Stomach (tissue), 9 donors: ENCODE data around the gene PLCL2. TPM values are rescaled to one million over a fixed set of nuclear protein-coding genes. Genes with fewer than 3 reads are reported as not detected.

ENCODE experiments used
- DNase-seq, 2 donors: peaks; one replicate each; pipeline versions ENCODE4 v3.0.0 to v3.0.0-alpha.2; 2013 to 2019
- H3K27ac ChIP-seq, 5 donors: fragments of 200-600 bp in 4 of 5; sonication (generic) in 4 of 5; one replicate each; pipeline ENCODE4 v1.5.1; 2013 to 2019; ENCODE audit warnings: mild to moderate bottlenecking in 1 of 5, moderate library complexity in 1 of 5
- H3K27me3 ChIP-seq, 3 donors: fragments of 200-600 bp; sonication (generic); one replicate each; pipeline ENCODE4 v1.5.1; 2017 to 2019; ENCODE audit warnings: mixed run types in 1 of 3
- H3K36me3 ChIP-seq, 4 donors: fragments of 200-600 bp; sonication (generic); 1 replicate in 3 of 4; 2 replicates in 1 of 4; pipeline ENCODE4 v1.5.1; 2016 to 2019
- H3K4me1 ChIP-seq, 4 donors: fragments of 200-600 bp; sonication (generic); one replicate each; pipeline ENCODE4 v1.5.1; 2016 to 2019
- H3K4me3 ChIP-seq, 4 donors: fragments of 200-600 bp; sonication (generic) in 3 of 4; one replicate each; pipeline ENCODE4 v1.5.1; 2016 to 2019; ENCODE audit warnings: mild to moderate bottlenecking in 1 of 4
- H3K9me3 ChIP-seq, 4 donors: fragments of 200-600 bp; sonication (generic); one replicate each; pipeline ENCODE4 v1.5.1; 2016 to 2019
- CTCF ChIP-seq, 7 experiments: fragments of 450-650 bp in 4 of 7; fragments of 200-600 bp in 3 of 7; sonication (generic) in 3 of 7; IDR thresholded peaks; one replicate each; pipeline ENCODE4 v1.5.1; 2016 to 2019; ENCODE audit warnings: antibody characterized with exemption in 7 of 7, control low read depth in 2 of 7, mild to moderate bottlenecking in 1 of 7
- EP300 ChIP-seq: sonication (generic); formaldehyde crosslinking; IDR thresholded peaks from one replicate; pipeline ENCODE4 v1.6.1; 2017; ENCODE audit warnings: antibody characterized with exemption
- POLR2A ChIP-seq, 4 donors: fragments of 450-650 bp; IDR thresholded peaks; one replicate each; pipeline ENCODE4 v1.6.1; 2016; ENCODE audit warnings: antibody characterized with exemption in 4 of 4, control low read depth in 2 of 4, mild to moderate bottlenecking in 1 of 4, moderate library complexity in 1 of 4
- POLR2AphosphoS5 ChIP-seq, 3 donors: sonication (generic); formaldehyde crosslinking; IDR thresholded peaks; one replicate each; pipeline ENCODE4 v1.6.1; 2016; ENCODE audit warnings: antibody characterized with exemption in 3 of 3
- WGBS, 5 donors: extraction: QIAGEN DNeasy Blood & Tissue Kit in 3 of 5; methylation state at CpG; one replicate each; pipeline versions ENCODE4 v1.1.5 to v1.1.7; 2013 to 2018; 5-methylcytosine and 5-hydroxymethylcytosine counted together
- intact Hi-C: fragments of 100-400 bp; cut with DNase I; formaldehyde crosslinking; loops from one replicate; pipeline ENCODE4 v1.15.1; 2023; ENCODE audit warnings: low total_unique reads
- polyA plus RNA-seq, 3 donors: library from polyadenylated mRNA; stranded (reverse); fragments of 200-250 nt; gene quantifications; one replicate each; pipeline ENCODE4 v1.2.3, GENCODE V29; 2013
- total RNA-seq, 5 donors: library from RNA; depleted of rRNA; stranded (reverse); fragments of >200 nt; gene quantifications; one replicate each; pipeline versions ENCODE4 v1.1.0 to v1.2.3, GENCODE V29; 2014 to 2016
- donor health status: healthy with polysubstance abuse.
- donor health status: Bipolar disorder and iron deficiency.
- donor health status: healthy.

The PLCL2 gene
- total and polyA plus RNA-seq, 8 donors: 1.0 to 34.9 (median 5.7) TPM

- no peaks in the 10 kb centered on the region for H3K9me3 ChIP-seq
- WGBS, 5 donors: 87 to 98% (median 94%) methylated on average over 2 of the region's 2 CpGs
- TF ChIP-seq EP300 (no peak), POLR2A (IDR thresholded peaks at IDR 0.05) (no peak), CTCF (IDR thresholded peaks at IDR 0.05) (no peak), POLR2AphosphoS5 (IDR thresholded peaks at IDR 0.05) (no peak)
- no peak for DNase-seq
- no peak overlapping the region for H3K4me3 ChIP-seq
- intact Hi-C loops: no loop called here
- no peaks in the 10 kb centered on the region for H3K36me3 ChIP-seq
- H3K27me3 ChIP-seq: no peaks in the 10 kb centered on the region
- no peak overlapping the region for H3K27ac ChIP-seq
- peaks cover 0 to 13% (median 10%) of the 10 kb centered on the region in 4 donors for H3K4me1 ChIP-seq
These were observed 38.4 kb downstream of the PLCL2 start for GRCh38 chr3:16923112-16923511.

- Histone ChIP-seq H3K9me3 (no peaks in the 10 kb centered on the region), H3K4me3 (no peak overlapping the region), H3K27me3 (no peaks in the 10 kb centered on the region), H3K27ac (no peak overlapping the region), H3K36me3 (no peaks in the 10 kb centered on the region), H3K4me1 (peaks cover 0 to 15% (median 8%) of the 10 kb centered on the region in 4 donors)
- TF ChIP-seq POLR2A (IDR thresholded peaks at IDR 0.05) (no peak), POLR2AphosphoS5 (IDR thresholded peaks at IDR 0.05) (no peak), CTCF (IDR thresholded peaks at IDR 0.05) (no peak), EP300 (no peak)
- 86 to 94% (median 90%) methylated on average over 1 of the region's 1 CpG for WGBS, 5 donors
- intact Hi-C loops: no loop called here
- DNase-seq: no peak
These were observed 42.7 kb downstream of the PLCL2 start for GRCh38 chr3:16927485-16927884.

- intact Hi-C loops: no loop called here
- no peak for DNase-seq
- no peak overlapping the region for H3K27ac ChIP-seq
- H3K9me3 ChIP-seq: no peaks in the 10 kb centered on the region
- peaks cover 3 to 17% (median 11%) of the 10 kb centered on the region in 4 donors for H3K4me1 ChIP-seq
- H3K4me3 ChIP-seq: no peak overlapping the region
- H3K27me3 ChIP-seq: no peaks in the 10 kb centered on the region
- no peak for TF ChIP-seq POLR2A (IDR thresholded peaks at IDR 0.05)
- no peak for TF ChIP-seq CTCF (IDR thresholded peaks at IDR 0.05)
- no peaks in the 10 kb centered on the region for H3K36me3 ChIP-seq
- WGBS, 5 donors: 52 to 61% (median 59%) methylated on average over 5 of the region's 8 CpGs
These were observed 43.8 kb downstream of the PLCL2 start for GRCh38 chr3:16928386-16929132.

DNA sequence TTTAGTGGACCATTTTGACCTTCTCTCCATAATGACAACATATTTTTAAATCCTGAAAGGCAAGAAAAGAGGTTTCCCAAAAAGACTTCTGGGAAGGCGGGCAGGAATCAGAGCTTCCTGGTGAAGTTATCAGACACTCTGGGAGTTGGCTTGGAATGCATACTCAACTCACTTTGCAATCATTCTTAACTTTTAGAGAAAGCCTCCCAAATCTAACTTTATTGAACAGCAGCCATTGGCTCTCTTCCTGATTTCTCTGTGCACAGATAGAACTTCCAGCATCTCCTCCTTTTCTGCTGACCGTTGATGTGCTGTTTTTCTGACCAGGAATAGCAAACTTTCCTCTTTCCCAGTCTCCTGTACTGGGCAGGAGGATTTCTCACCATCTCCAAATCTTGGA is 44.6 kb downstream of the PLCL2 start:
- DNase-seq: peak in 1 of 2 donors; percentile 28
- H3K27me3 ChIP-seq: no peaks in the 10 kb centered on the region
- no peak overlapping the region for H3K27ac ChIP-seq
- H3K9me3 ChIP-seq: no peaks in the 10 kb centered on the region
- intact Hi-C loops: no loop called here
- peaks cover 3 to 21% (median 11%) of the 10 kb centered on the region in 4 donors for H3K4me1 ChIP-seq
- H3K4me3 ChIP-seq: no peak overlapping the region
- TF ChIP-seq POLR2AphosphoS5 (IDR thresholded peaks at IDR 0.05): no peak
- no peak for TF ChIP-seq POLR2A (IDR thresholded peaks at IDR 0.05)
- no peak for TF ChIP-seq CTCF (IDR thresholded peaks at IDR 0.05)
- TF ChIP-seq EP300: no peak
- H3K36me3 ChIP-seq: no peaks in the 10 kb centered on the region
- 30 to 73% (median 59%) methylated on average over 2 of the region's 2 CpGs for WGBS, 5 donors
